Measurements from ENCODE around the gene PTBP2. TPM values are rescaled to one million over a fixed set of nuclear protein-coding genes. Genes with fewer than 3 reads are reported as not detected.
"Not testable (repeated sequence)": the region's sequence is repeated elsewhere in the genome, so short reads cannot be mapped to it uniquely, and the experiment has no call there.

The PTBP2 gene
- total and polyA plus RNA-seq, 4 donors, result 2.5 to 14.6 (median 9.0) TPM

DNA sequence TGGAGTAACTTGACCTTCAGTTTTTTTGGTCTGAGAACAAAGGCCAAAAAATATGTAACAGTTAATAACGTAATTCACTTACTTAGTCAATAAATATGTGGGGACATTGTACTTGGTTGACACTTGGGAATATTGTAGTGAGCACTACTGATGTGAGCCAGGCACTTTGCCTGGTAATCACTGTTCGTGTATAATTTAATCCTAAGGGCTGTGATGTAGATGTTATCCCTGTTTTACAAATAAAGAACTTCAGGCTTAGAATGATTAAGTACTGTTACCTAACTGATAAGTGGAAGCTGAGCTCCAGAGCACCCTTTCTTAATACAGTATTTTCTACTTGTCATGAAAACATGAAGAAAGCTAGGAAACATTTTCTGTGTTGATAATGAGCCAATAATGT is 28.0 kb downstream of the PTBP2 start:
- H3K36me3 ChIP-seq (ENCODE audit: control insufficient read depth in 4 of 4, insufficient read depth in 3 of 4, low read depth in 1 of 4, low read length in 3 of 4), result peaks cover 5 to 16% (median 7%) of the 10 kb centered on the region in 4 donors
- peaks cover 0 to 1% (median 0%) of the 10 kb centered on the region in 4 donors for H3K4me1 ChIP-seq (ENCODE audit: control insufficient read depth in 4 of 4, insufficient read depth in 4 of 4, low read length in 3 of 4)
- no peak overlapping the region for H3K27ac ChIP-seq (ENCODE audit: low read depth in 1 of 2, low read length in 2 of 2)
- TF ChIP-seq, protein P1, sequence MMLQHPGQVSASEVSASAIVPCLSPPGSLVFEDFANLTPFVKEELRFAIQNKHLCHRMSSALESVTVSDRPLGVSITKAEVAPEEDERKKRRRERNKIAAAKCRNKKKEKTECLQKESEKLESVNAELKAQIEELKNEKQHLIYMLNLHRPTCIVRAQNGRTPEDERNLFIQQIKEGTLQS (IDR thresholded peaks at IDR 0.05), result no peak
- TF ChIP-seq EGR1 (IDR thresholded peaks at IDR 0.05; ENCODE audit: low read depth in 2 of 2), result no peak
- TF ChIP-seq RXRA (IDR thresholded peaks at IDR 0.05), result no peak
- TF ChIP-seq, protein P2, sequence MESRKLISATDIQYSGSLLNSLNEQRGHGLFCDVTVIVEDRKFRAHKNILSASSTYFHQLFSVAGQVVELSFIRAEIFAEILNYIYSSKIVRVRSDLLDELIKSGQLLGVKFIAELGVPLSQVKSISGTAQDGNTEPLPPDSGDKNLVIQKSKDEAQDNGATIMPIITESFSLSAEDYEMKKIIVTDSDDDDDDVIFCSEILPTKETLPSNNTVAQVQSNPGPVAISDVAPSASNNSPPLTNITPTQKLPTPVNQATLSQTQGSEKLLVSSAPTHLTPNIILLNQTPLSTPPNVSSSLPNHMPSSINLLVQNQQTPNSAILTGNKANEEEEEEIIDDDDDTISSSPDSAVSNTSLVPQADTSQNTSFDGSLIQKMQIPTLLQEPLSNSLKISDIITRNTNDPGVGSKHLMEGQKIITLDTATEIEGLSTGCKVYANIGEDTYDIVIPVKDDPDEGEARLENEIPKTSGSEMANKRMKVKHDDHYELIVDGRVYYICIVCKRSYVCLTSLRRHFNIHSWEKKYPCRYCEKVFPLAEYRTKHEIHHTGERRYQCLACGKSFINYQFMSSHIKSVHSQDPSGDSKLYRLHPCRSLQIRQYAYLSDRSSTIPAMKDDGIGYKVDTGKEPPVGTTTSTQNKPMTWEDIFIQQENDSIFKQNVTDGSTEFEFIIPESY (IDR thresholded peaks at IDR 0.05), result no peak
- TF ChIP-seq JUND (IDR thresholded peaks at IDR 0.05), result no peak
- no peak for TF ChIP-seq GABPA (IDR thresholded peaks at IDR 0.05 in 1 of 2, conservative IDR thresholded peaks at IDR 0.05 in 1 of 2)
- no peak for TF ChIP-seq YY1 (IDR thresholded peaks at IDR 0.05)
- no peak for TF ChIP-seq HNF4A (conservative IDR thresholded peaks at IDR 0.05)
- no peak for TF ChIP-seq NR2F2 (IDR thresholded peaks at IDR 0.05)
- TF ChIP-seq, protein P3, sequence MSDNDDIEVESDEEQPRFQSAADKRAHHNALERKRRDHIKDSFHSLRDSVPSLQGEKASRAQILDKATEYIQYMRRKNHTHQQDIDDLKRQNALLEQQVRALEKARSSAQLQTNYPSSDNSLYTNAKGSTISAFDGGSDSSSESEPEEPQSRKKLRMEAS (IDR thresholded peaks at IDR 0.05), result no peak
- no peak for DNase-seq (ENCODE audit: low spot score)
- WGBS, result 59% methylated on average over 2 of the region's 2 CpGs
- no peak overlapping the region for H3K4me3 ChIP-seq (ENCODE audit: low read depth in 1 of 3, low read length in 3 of 3)
- H3K9me3 ChIP-seq (ENCODE audit: control insufficient read depth in 4 of 4, low read length in 3 of 4), result no peaks in the 10 kb centered on the region
- H3K27me3 ChIP-seq (ENCODE audit: control insufficient read depth in 4 of 4, insufficient read depth in 4 of 4, low read length in 3 of 4), result no peaks in the 10 kb centered on the region
- H3K9ac ChIP-seq (ENCODE audit: low read depth in 1 of 2, low read length in 2 of 2), result no peak overlapping the region

DNA sequence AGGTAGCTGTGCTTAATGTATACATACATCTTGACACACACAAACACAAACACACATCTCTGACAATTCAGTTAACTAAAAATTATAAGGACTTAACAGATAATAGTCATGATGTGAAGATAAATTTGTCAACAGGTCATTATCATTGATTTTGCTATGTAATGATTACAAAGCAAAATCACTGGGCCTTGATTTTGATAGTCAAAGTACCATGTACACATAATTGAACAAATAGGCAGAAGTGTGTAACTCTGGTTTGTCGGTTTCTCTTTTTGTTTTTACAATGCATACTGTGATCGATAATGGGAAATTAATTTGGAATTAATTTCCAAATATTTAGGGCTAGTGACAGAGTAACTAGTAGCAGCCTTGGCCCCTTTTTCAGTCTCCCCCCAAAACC is 30.8 kb downstream of the PTBP2 start:
- no peak for TF ChIP-seq YY1 (IDR thresholded peaks at IDR 0.05)
- TF ChIP-seq HNF4A (conservative IDR thresholded peaks at IDR 0.05), result peak in 1 of 2 donors; percentile 21
- TF ChIP-seq RAD21 (IDR thresholded peaks at IDR 0.05), result no peak
- Histone ChIP-seq H3K27me3 (ENCODE audit: control insufficient read depth in 4 of 4, insufficient read depth in 4 of 4, low read length in 3 of 4) (no peaks in the 10 kb centered on the region), H3K36me3 (ENCODE audit: control insufficient read depth in 4 of 4, insufficient read depth in 3 of 4, low read depth in 1 of 4, low read length in 3 of 4) (peaks cover 7 to 29% (median 11%) of the 10 kb centered on the region in 4 donors), H3K4me3 (ENCODE audit: low read depth in 1 of 3, low read length in 3 of 3) (no peak overlapping the region), H3K9ac (ENCODE audit: low read depth in 1 of 2, low read length in 2 of 2) (no peak overlapping the region), H3K27ac (ENCODE audit: low read depth in 1 of 2, low read length in 2 of 2) (no peak overlapping the region), H3K9me3 (ENCODE audit: control insufficient read depth in 4 of 4, low read length in 3 of 4) (no peaks in the 10 kb centered on the region), H3K4me1 (ENCODE audit: control insufficient read depth in 4 of 4, insufficient read depth in 4 of 4, low read length in 3 of 4) (peaks cover 0 to 1% (median 0%) of the 10 kb centered on the region in 4 donors)
- 49% methylated on average over 2 of the region's 2 CpGs for WGBS
- no peak for DNase-seq (ENCODE audit: low spot score)

DNA sequence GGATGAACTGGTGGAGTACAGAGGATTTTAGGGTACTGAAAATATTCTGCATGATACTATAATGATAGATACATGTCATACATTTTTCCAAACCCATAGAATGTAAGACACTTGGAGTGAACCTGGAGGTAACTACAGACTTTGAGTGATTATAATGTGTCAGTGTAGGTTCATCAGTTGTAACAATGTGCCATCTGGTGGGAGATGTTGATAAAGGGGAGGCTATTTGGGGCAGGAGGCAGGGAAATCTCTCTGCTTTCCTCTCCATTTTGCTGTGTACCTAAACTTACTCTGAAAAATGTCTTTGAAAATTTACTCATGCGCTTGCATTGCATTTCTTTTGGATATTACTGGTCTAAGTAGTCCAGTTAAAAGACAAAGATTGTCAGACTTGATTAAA is 35.2 kb downstream of the PTBP2 start:
- 100% methylated on average over 1 of the region's 1 CpG for WGBS
- DNase-seq (ENCODE audit: low spot score), result no peak
- no peak overlapping the region for H3K4me3 ChIP-seq (ENCODE audit: low read depth in 1 of 3, low read length in 3 of 3)
- H3K27ac ChIP-seq (ENCODE audit: low read depth in 1 of 2, low read length in 2 of 2), result no peak overlapping the region
- H3K36me3 ChIP-seq (ENCODE audit: control insufficient read depth in 4 of 4, insufficient read depth in 3 of 4, low read depth in 1 of 4, low read length in 3 of 4), result peaks cover 7 to 31% (median 11%) of the 10 kb centered on the region in 4 donors
- H3K27me3 ChIP-seq (ENCODE audit: control insufficient read depth in 4 of 4, insufficient read depth in 4 of 4, low read length in 3 of 4), result no peaks in the 10 kb centered on the region
- H3K4me1 ChIP-seq (ENCODE audit: control insufficient read depth in 4 of 4, insufficient read depth in 4 of 4, low read length in 3 of 4), result peaks cover 0 to 6% (median 1%) of the 10 kb centered on the region in 4 donors
- no peaks in the 10 kb centered on the region for H3K9me3 ChIP-seq (ENCODE audit: control insufficient read depth in 4 of 4, low read length in 3 of 4)
- no peak overlapping the region for H3K9ac ChIP-seq (ENCODE audit: low read depth in 1 of 2, low read length in 2 of 2)
- TF ChIP-seq, protein P4, sequence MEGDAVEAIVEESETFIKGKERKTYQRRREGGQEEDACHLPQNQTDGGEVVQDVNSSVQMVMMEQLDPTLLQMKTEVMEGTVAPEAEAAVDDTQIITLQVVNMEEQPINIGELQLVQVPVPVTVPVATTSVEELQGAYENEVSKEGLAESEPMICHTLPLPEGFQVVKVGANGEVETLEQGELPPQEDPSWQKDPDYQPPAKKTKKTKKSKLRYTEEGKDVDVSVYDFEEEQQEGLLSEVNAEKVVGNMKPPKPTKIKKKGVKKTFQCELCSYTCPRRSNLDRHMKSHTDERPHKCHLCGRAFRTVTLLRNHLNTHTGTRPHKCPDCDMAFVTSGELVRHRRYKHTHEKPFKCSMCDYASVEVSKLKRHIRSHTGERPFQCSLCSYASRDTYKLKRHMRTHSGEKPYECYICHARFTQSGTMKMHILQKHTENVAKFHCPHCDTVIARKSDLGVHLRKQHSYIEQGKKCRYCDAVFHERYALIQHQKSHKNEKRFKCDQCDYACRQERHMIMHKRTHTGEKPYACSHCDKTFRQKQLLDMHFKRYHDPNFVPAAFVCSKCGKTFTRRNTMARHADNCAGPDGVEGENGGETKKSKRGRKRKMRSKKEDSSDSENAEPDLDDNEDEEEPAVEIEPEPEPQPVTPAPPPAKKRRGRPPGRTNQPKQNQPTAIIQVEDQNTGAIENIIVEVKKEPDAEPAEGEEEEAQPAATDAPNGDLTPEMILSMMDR (IDR thresholded peaks at IDR 0.05; ENCODE audit: low read depth, low read length, missing input control), result peak; percentile 23
- TF ChIP-seq, protein P1 (IDR thresholded peaks at IDR 0.05), result no peak
- TF ChIP-seq RAD21 (IDR thresholded peaks at IDR 0.05), result peak; percentile 48 to 60

DNA sequence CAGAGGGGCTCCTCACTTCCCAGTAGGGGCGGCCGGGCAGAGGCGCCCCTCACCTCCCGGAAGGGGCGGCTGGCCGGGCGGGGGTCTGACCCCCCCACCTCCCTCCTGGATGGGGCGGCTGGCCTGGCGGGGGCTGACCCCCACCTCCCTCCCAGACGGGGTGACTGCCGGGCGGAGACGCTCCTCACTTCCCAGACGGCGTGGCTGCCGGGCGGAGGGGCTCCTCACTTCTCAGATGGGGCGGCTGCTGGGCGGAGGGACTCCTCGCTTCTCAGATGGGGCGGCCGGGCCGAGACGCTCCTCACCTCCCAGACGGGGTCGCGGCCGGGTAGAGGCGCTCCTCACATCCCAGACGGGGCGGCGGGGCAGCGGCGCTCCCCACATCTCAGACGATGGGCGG is 41.0 kb downstream of the PTBP2 start:
- H3K9me3 ChIP-seq (ENCODE audit: control insufficient read depth in 4 of 4, low read length in 3 of 4); H3K9ac ChIP-seq (ENCODE audit: low read depth in 1 of 2, low read length in 2 of 2); H3K27ac ChIP-seq (ENCODE audit: low read depth in 1 of 2, low read length in 2 of 2); H3K27me3 ChIP-seq (ENCODE audit: control insufficient read depth in 4 of 4, insufficient read depth in 4 of 4, low read length in 3 of 4); H3K36me3 ChIP-seq (ENCODE audit: control insufficient read depth in 4 of 4, insufficient read depth in 3 of 4, low read depth in 1 of 4, low read length in 3 of 4); DNase-seq (ENCODE audit: low spot score); H3K4me3 ChIP-seq (ENCODE audit: low read depth in 1 of 3, low read length in 3 of 3); H3K4me1 ChIP-seq (ENCODE audit: control insufficient read depth in 4 of 4, insufficient read depth in 4 of 4, low read length in 3 of 4): not testable (repeated sequence)
- 98% methylated on average over 36 of the region's 36 CpGs for WGBS

Measured in liver (tissue), 9 donors.